Activated T-cell treated with anti-CD3 and anti-CD28 coated beads, Interleukin-2, amount 50 U/mL, for 48 hours (primary cell): ENCODE measurements around the gene CD46.

Experiments
- DNase-seq, 2 experiments: peaks; one replicate each; pipeline ENCODE4 v3.0.0-alpha.2; 2020

Gene CD46

DNA sequence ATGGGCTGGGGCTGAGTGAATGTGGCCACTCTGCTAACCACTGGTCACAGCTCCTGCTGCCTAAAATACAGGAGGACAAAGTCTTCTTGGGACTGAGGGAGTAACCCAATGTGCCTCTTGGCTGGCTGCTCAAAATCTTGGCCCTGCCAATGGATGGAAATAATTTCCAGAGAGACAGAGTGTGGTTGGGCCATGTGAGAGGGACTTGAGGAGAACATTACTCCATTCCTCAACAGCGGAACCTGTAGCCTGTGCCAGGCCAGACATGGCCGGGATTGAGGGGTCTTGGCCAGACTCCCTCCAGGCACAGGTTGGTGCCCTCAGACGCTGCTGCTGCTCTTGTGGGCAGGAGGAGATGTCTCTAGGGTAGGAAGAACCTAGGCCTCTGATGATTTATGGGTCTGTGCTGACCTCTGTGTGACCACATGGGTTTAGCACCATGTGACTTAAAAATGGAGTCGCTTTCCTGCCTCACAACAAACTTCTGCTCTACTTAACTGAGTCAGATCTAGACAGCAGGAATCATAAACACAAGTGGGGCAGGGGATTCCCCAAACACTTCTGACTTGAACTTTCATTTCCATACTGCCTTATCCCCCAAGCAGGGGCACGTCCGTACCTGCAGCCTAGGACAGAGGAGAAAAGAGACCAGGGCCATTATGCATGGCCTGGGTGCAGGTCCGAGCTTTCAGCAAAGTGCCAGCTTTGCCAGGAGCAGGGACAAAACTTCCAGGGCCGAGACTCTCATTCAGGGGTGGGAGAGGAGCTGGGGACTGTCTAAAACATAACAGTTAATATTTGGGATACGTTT is 79.9 kb downstream of the CD46 start:
- DNase-seq = peak; percentile 70 to 72

GRCh38 chr1:207832796-207833195 is 80.9 kb downstream of the CD46 start:
- DNase-seq = no peak

GRCh38 chr1:207833381-207833780 is 81.5 kb downstream of the CD46 start:
- no peak for DNase-seq

DNA sequence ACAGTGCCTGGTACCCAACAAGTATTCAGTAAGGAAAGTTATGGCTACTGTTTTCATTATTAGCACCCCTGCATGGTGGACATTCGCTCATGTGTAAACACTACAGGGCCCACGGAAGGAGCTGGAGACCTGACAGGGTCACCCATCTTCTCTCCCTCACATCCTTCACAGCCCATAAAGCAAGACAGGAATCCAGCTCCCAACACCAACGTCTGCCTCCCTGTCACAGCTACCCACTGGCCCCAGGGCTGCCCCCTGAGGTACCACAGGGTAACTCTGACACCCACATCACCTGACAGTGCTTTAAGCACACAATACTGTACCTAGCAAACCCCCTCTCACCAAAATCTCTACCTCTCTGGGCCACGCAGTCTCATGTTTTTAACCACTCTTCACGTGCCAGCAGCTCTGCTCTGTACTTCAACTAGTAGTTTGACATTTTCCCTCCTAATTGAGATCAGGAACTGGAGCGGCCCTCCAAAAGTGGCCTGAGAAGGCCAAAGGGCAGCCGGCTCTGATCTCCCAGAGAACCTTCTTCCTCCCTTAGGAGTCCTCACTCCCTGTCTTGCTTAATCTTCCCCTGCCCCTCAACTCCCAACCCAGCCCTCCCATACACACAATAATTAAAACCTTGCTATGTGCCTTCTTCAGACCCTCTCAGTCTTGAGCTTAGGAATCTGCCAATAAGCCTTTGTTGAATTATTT is 82.3 kb downstream of the CD46 start:
- no peak for DNase-seq

GRCh38 chr1:207835958-207836357 is 84.1 kb downstream of the CD46 start:
- no peak for DNase-seq

DNA sequence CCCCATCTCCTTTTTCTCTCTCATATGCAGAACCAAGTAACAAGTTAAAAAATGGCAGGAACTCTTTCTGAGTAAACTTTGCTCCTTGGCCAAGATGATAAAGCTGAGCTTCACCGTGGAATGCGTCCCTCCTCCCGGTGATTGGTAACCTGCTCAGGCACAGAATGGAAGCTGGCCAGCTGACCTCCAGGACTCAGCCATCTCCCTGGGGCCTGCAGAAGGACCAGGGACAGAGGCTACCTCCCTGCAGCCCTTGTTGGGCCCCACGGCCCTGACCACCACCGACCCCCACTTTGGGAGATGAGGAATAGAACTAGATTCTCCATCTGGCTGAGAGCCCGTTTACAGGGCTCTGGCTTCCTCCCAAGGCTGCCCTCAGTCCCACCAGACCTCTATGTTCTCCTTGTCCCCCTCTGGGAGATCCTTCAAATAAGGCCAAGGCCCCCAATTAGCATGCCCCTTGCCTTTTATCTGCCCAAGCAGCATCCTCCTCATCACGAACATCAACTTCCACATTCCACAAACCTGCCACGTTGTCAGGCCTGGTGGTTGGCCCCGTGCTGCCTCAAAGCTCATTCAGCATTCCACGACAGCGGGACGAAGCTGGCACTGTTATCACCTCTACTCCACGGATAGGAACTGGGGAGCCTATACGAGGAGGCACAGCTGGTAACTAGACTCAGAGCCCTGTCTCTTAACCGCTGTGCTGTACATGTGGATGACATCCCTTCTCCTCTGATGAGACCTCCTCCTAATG is 84.9 kb downstream of the CD46 start:
- peak; percentile 7 to 14 for DNase-seq

GRCh38 chr1:207837673-207838072 is 85.8 kb downstream of the CD46 start:
- no peak for DNase-seq

- peak in 1 of 2 experiments; percentile 18 for DNase-seq
Observed at GRCh38 chr1:207838156-207839082, 86.6 kb downstream of the CD46 start.

GRCh38 chr1:207839083-207839413 is 87.2 kb downstream of the CD46 start:
- DNase-seq = no peak

DNA sequence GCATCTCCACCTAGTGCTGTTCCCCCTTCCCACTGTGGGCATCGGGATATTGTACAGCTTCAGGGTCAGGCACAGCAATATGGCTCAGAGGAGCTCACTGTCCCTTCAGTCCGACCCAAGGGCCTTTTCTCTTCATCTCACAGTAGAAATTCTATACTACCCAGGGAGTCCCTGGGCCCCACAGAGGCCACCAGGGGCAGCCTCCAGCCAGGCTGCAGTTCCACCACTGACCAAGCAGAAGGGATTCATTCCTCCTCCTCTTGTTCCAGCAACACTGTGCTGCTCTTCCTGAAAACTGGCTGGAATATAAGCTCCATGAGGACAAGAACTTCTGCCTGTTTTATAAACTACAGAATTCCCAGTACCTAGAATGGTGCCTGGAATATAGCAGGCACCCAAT is 88.5 kb downstream of the CD46 start:
- DNase-seq = no peak

DNA sequence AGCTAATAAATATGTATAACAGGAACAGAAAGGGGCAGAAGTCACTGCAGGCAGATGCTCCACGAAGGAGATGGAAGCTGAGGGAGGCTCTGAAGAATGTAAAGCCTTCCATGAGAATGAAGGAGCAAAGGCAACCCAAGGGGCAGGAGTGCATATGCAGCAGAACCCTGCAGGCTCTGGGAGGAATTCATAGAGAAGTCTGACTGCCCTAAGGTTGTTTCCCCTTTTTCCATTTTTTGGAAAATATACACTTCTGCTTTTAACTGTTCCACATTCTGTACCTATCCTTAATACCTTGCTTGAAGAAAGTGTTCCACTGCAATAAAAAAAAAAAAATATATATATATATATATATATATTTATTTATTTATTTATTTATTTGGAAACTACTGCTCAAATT is 89.4 kb downstream of the CD46 start:
- DNase-seq = no peak

- peak in 1 of 2 experiments; percentile 11 for DNase-seq
Observed at GRCh38 chr1:207841901-207842300, 90.0 kb downstream of the CD46 start.

- DNase-seq = peak in 1 of 2 experiments; percentile 1
Observed at GRCh38 chr1:207842506-207842905, 90.7 kb downstream of the CD46 start.

DNA sequence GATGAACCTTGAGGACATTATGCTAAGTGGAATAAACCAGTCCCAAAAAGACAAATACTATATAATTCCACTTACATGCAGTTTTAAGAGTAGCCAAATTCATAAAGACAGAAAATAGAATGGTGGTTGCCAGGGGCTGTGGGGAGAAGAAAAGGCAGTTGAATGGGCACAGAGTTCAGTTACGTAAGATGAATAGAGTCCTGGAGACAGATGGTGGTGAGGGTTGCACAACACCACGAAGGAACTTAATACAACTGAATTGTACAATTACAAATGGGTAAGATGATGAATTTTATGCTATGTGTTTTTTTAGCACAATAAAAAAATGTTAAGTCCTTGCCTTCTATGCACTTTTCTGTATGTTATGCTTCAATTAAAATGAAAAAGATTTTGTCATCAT is 92.5 kb downstream of the CD46 start:
- no peak for DNase-seq
